RPMI8226 (cell line): ENCODE measurements around the gene ALDH18A1.

Source experiments
- DNase-seq: peaks from one replicate; pipeline ENCODE4 v3.0.0-alpha.2; 2015

ALDH18A1 gene

DNA sequence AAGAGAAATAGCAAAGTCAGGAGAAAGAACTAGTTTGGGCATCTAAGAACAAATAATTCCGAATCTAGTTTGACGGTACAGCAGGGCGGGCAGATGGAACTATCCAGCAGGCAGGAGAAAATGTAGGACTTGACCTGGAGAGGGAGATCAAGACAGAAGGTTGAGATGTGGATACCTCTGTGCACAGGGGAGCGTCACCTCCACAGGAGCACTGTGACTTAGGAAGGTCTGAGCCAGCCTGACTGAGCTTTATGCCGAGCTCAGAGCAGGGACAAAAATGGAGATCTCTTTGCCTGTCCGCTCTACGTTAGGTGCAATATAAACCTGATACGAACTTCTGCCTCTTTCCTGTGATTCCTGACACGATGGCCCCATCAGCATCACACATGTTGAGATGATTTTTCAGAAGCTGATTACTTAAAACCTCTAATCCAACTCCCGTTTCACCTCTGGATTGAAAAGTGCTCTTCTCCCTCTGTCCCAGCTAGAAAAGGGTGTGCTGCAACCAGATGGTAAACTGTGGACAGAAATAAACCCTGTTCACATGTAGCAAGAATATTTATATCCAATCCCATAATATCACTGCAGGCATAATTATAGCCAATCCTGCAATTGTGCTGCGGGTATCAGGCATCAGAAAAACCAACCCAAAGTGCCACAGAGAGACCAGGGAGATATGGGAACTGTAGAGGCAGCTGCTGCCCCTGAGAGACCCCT is 81.7 kb downstream of the ALDH18A1 start:
- no peak for DNase-seq

DNA sequence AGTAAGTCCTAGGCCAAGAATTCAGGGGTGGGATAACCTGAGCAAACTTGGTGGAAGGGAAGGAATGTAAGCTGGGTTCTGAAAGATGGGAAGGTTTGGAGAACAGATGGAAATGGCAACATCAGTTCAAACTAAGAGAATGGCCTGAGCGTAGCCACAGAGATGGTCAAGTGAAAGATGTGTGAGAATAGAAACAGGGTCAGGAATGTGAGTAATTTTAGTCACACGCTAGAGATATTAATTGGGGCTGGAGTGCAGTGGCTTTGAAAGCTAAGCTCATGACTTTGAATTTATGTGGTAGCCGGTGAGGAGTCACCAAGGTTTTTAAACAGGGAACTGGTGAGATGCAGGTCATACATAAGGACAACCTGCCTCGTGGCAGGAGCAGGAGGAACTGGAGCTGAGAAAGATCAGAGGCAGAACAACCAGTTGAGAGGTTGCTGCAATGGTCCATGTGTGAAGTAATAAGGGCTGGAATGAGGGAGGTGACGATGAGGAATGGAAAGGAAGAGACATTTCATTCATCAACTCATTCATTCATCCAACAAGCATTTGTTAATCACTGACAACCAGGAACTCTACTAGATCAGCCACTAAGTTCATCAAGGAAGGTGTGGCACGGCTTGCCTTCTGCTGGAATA is 82.4 kb downstream of the ALDH18A1 start:
- no peak for DNase-seq

DNA sequence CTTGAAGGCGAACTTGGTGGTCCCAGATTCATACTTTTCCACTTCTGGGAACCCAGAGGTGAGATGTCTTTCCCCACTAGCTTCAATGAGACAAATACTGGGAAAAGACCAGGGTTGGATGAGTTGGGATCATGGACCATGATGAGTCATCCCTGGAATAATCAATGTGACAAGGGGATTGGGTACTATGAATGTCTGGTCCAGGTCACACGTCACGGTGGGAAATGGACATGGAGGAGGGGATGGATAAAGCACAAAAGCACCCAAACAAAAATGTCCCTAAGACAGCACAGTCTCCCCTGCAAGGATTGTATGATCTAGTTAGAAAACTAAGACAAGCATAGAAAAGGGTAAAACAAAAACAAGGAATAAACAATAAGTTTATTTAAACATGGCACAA is 83.0 kb downstream of the ALDH18A1 start:
- DNase-seq, result no peak

DNA sequence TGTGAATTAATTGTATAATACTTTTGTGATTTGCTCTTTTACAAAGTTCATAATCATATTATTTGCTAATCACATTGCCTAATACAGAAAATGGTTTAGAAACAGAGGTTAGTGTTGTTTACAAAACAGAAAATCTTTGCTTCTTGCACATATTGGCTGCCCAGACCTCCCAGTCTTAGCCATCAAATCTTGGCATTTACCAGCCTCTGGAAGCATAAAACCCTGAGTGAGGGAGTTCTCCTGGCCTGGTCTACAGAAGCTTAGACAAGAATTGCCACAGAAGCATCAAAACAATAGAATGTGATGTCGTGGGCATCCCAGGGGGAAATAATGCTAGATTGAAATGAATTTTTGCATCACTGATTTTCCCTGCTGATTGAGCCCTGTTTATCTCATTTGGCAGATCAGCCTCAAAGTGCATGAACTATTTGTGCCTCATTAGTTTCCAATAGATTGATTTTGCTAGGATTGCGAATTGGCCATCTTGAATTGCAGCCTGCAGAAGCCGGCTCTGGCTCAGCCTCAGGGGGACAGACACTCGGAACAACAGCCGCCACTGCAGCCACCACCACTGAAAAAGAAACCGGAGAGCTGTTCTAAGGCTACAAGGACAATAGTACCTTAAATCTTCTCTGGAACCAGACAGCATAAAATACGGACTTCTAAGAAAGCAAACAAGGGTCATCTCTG is 84.2 kb downstream of the ALDH18A1 start:
- no peak for DNase-seq

DNA sequence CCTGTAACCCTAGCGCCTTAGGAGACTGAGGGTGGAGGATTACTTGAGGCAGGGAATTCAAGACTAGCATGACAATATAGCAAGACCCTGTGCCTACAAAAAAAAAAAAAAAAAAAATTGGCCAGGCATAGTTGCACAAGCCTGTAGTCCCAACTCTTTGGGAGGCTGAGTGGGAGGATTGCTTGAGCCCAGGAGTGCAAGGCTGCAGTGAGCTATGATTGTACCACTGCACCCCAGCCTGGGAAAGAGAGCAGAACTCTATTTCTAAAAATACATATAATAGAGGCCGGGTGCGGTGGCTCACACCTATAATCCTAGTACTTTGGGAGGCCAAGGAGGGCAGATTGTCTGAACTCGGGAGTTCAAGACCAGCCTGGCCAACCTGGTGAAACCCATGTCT is 85.1 kb downstream of the ALDH18A1 start:
- DNase-seq, result no peak

DNA sequence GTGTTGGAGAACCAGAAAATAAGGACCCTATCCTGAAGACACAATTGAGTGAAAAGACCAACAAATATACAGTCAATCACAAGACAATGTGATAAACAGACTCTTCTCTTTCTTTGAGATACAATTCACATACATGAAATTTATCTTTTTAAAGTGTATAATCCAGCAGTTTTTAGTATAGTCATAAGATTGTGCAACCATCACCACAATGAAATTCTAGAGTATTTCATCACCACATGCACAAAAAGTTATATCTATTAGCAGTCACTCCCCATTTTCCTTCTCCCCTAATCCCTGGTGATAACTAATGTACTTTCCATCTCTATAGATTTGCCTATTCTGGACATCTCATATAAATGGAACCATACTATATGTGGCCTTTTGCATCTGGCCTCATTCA is 87.1 kb downstream of the ALDH18A1 start:
- DNase-seq, result no peak

DNA sequence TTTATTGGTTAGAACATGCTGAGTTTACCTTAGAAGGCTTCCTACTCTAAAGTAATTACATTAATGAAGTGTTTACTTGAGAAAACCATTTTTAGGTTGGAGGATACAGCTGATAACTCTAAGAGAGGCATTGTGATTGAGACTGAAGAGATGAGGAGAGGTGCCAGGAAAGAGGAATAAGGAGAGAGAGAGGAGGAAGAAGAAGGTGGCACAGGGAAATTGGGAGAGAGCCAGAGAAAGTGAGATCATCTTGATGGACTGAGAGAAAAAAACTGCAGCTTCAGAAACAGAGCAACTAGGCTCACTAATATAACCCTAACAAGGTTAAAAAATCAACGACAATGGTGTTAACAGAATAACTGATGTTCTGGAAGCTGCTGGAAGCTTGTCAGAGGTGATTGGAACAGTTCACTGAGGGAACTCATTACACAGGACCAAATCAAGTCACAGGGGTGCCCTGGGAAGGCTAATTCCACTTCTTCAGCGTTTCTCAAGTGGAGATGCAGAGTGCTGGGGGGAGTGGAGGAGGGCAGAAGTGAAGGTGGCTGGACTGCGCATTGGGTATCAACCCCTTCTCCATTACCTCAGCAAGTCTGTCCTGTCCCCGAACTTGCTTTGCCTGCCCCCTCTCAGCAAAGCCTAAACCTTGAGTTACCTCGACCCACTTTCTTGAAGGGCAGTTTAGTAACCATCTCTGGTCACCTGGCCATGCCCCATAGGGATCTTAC is 88.4 kb downstream of the ALDH18A1 start:
- DNase-seq, result no peak

DNA sequence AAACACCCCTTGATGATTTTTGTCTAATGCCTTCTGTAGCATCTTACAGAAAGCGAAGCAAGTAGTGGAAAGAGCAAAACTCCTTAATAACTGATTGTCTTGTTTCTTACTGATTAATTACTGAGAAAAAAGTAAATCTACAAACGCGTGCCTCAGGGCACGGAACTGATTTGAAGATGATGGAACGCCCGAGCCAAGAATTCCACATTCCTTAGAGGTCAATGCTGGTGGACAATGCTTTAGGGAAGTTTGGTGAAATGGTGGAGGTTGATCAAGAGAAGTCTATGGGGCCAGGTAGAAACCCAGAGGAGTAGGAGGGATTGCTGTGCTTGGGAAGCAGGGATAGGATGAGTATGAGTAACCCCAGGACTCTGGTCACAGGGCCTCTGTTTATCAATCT is 90.4 kb downstream of the ALDH18A1 start:
- no peak for DNase-seq

DNA sequence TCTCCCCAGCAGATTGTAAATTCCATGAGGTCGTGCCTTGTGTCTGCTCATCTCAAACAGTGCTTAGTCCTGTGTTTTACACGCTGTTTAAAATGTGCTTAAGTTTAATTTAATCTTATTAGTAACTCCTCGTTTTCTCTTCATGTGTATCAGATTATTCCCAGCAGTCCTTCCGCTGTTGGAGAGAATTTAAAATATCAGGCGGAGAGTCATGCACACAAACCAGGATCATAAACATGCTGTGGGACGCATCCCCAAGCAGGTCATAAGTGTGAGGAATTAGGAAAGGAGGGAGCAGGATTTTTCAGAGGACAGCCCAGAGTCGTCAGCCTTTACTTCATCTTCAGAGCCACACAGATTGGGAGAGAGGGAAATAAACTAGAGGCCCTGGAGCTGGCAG is 91.2 kb downstream of the ALDH18A1 start:
- DNase-seq, result no peak

DNA sequence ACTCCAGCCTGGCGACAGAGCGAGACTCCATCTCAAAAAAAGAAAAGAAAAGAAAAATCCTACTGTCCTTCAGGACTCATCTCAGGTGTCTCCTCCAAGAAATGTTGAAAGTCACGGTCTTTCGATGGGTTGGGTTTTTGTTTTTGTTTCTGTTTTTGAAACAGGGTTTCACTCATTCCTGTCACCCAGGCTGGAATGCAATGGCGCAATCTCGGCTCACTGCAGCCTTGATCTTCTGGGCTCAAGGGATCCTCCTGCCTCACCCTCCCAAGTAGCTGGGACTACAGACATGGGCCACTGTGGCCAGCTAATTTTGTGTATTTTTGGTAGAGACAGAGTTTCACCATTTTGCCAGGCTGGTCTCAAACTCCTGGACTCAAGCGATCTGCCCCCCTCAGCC is 92.2 kb downstream of the ALDH18A1 start:
- DNase-seq, result no peak

DNA sequence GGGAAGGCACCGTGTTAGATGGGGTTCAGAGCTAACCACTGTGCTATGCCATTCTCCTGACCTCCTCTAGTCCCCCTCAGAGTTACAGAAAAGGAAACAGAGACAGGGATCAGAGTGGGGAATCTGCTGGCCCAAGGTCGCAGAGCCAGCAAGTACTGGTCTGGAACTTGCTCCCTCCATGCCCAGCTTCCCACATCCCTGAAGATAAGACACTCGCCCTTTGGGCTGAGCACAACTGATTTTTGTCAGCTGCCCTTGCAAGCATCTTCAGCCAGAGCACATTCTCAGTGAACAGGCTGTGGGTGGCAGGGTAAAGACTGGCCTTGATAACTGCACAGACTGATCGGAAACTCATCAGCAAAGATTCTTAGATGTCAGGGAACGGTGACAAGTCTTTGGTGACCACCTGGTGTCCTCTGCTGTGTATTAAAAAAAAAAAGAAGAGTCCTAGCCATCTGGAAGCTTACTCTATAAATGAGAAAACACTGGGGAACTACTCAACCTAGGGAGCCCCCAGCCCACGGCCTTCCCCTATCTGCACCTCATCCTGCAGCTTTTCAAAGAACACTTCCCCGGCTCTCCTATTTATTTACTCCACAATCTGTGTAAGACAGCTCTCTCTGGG is 94.1 kb downstream of the ALDH18A1 start:
- DNase-seq, result no peak

DNA sequence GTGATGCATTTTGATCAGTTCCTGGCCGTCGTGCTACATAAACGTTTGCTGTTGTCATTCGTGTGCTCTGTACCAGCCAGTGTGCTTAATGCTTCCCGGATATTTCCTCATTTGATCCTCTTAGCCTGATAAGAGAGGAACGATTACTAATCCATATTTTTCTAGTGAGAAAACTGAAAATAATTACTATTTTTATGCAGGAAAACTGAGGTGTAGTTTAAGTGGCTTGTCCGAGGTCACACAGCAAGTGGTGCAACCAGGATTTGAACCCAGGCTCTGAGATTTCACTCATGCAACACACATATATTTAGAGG is 94.7 kb downstream of the ALDH18A1 start:
- no peak for DNase-seq

DNA sequence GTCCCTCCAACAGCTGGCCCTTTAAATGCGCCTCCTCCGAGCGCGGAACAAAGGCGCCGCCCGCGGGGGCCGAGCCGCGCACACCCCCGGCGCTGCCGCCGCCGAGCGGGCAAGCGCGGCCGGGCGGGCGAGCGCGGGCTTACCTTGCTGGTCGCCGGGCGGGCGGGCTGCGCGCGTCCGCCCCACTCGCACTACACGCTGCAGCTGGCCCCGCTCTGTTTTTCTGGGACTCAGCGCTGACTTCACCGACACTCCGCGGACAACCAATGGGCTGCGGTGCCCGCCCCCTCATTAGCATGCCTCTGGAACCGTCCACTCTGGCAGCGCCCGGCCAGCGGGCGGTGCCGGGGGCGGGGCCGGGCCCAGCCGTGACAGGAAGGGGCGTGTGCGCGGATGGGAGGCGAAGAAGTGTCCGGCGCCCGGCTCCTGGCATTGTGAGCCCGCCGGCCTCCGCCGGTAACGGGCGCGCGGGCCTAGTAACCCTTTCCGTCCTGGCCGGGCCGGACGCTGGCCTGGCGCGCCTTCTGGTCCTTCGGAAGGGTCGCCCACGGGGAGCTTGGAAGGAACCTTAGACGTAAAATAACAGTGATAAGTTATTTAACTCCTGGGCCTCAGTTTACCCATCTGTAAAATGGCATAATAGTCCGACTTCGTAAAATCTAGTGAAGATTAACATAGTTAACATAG is 95.2 kb downstream of the ALDH18A1 start, which contains the start of gene SORBS1:
TSS of gene SORBS1 (minus strand) at position 195 of the 687 bp plus-strand sequence. CDS start 120,236 bp downstream, outside the sequence.
- peak; percentile 93 for DNase-seq

DNA sequence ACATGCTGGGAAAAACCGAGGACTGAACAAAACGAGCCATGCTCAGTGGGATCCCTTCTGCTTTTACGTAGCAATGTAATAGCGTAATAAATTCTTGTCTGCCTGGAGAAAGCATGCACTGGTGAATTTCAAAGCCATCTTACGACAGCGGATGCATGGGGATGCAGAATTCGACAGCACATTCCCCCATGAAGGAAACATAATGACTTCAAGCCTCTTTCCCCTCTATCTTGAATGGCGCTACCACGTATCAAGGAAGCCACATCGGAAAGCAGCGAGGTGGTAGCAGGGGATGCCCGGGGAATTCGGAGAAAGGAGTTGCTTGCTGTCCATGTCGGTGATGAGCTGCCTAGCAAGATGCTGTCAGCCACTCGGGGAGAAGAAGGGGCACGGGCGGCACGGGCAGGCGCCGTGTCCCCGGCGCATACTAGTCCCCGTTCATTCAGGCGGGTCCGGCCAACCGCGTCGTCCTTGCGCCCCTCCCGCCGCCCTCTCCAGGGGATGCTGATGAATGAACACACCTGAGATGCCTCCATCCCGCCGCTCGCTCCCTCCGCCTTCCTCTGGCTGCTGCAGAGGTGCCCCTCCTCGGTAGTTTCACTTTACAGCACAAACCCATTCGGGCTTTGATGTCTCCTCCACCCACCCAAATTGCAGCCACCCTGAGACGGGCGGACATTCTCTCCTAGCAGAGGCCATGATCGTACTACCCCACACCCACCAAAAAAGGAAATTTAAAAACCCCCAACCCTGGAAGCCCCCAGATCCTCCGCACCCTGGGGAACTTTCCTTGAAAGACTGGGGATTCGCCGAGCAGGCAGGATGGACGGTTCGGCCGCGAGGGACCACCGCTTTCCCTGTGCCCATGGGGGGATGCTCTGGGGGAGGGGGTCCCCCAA is 96.0 kb downstream of the ALDH18A1 start:
- DNase-seq, result peak; percentile 27

DNA sequence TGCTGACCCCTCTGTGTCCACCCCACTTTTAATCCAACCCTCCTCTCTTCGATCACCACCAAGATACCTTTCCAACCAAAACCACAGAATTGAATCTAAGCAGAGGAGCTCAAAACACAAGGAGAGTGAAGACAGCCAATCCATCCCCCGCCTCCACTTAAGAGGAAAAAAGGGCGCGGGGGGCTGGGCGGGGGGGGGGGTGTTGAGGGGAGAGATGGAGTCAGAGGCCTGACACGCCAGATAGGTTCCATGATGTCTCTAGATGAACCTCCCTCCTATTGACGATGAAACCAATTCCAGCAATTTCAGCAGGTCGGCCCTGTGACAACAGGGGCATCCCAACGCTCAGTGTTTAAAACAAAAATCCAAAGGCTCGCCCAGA is 96.6 kb downstream of the ALDH18A1 start:
- DNase-seq, result no peak

DNA sequence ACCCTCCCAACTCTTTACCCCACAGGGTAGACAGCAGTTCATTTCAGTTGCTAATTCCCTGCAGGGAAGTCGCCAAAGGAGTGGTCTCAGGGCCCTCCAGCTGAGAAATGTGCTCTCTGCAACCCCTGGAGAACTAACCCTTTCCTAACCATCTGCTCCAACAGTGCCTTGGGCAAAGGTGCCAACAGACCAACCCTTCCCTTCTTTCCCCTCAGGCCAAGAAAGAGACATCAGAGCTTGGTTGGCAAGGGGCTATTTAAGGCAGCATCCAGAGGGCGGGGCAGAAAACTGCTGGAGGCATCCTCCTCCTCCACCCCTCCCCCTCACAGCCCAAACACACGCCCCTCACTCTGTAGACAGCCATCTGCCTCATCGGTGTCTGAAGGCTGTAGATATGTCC is 97.0 kb downstream of the ALDH18A1 start:
- DNase-seq, result no peak

DNA sequence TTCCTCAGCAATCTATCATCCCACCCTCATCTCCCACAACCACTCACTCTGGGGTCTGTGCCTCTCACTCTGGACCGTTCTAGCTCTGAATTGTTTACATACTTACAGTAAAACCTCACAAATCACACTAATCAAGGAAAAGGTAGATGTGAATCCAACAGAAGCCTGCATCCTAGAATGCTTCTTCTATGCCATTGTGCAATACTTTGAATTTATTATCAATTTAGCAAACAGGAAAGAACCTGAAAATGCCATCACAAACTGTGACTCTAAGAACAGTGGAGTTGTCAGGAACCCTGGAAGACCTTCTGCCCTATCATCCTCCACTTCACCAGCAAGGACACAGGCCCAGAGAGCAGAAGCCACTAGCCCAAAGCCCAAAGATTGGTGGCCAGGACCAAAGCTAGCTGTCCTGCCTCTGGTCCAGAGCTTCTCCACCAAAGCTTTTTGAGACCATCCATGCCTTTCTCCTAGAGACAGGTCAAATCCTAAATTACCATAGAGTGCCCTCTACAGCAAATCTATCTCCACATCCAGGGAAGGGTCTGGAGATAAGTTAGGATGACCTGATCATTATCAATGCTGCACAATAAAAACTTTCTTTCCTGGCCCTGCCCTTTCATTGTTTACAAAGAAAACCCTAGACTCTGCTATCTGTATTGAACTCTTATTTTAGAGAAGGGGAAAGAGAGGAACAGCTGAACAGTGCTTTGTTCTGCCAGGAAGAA is 97.8 kb downstream of the ALDH18A1 start:
- no peak for DNase-seq

DNA sequence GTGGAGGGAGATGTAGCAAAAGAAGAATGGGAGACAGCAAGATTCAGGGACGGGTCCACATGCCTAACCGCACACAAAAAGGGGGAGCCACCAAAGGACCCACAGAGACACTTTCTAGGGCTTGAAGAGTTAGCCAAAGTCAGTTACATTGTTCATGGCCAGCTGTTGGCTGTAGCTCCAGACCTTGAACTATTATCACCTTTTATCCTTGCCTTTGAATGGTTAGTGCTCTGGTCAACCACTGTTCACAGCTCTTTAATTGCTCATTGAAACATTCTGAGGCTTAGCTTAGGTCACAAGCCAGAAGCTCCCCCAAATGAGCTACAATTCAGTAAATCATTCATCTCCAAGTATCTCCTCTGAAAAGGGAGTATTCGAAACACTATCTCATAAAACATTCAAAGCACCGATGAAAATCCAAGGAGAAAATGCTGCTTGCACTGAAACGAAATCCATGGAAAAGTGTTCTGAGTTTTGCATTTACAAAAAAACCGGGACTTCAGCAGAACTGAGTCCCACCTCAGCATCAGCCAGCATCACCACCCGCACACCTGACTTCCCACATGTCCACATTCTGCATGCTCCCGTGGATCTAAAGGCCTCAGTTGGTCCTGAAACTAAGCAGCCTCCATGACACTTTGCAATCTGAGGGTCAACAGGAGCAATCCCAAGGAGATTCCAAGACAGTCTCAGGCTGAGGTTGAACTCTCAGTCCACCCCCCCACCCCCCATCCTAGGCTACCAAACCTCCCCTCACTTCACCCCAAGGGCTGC is 99.3 kb downstream of the ALDH18A1 start:
- DNase-seq, result no peak
